HepG2 (cell line): ENCODE results near the gene SNUPN. TPM values are rescaled to one million over a fixed set of nuclear protein-coding genes. Genes with fewer than 3 reads are reported as not detected.

Experiments used
- ARHGAP35 ChIP-seq: sonication (generic); formaldehyde crosslinking; IDR thresholded peaks from 2 replicates; pipeline ENCODE4 v1.9.0; 2022; ENCODE audit warnings: mild to moderate bottlenecking, inconsistent platforms, moderate library complexity, missing genetic modification reagents, borderline replicate concordance
- EED ChIP-seq: sonication (generic); formaldehyde crosslinking; IDR thresholded peaks from 2 replicates; pipeline ENCODE4 v1.5.0; 2020; ENCODE audit warnings: mild to moderate bottlenecking, missing genetic modification reagents
- FOSL1 ChIP-seq: sonication (generic); formaldehyde crosslinking; IDR thresholded peaks from 2 replicates; pipeline ENCODE4 v1.9.0; 2021; ENCODE audit warnings: missing genetic modification reagents, borderline replicate concordance
- PCBP1 ChIP-seq: fragments of 200-400 bp; formaldehyde crosslinking; IDR thresholded peaks from 2 replicates; pipeline ENCODE4 v1.6.1; 2017; ENCODE audit warnings: mild to moderate bottlenecking, low read depth, low read length, borderline replicate concordance
- PHF8 ChIP-seq: sonication (generic); formaldehyde crosslinking; IDR thresholded peaks from 2 replicates; pipeline ENCODE4 v1.5.0; 2020; ENCODE audit warnings: missing genetic modification reagents
- RFX1 ChIP-seq: fragments of 450-650 bp; IDR thresholded peaks from 2 replicates; pipeline ENCODE4 v1.6.1; 2017
- RXRB ChIP-seq: IDR thresholded peaks from 2 replicates; pipeline ENCODE4 v1.6.1; 2016; ENCODE audit warnings: borderline replicate concordance, missing genetic modification reagents, missing compliant biosample characterization
- SP2 ChIP-seq: sonication (generic); formaldehyde crosslinking; IDR thresholded peaks from 2 replicates; pipeline ENCODE4 v1.5.1; 2020; ENCODE audit warnings: mild to moderate bottlenecking, missing genetic modification reagents
- ZBTB37 ChIP-seq: sonication (generic); formaldehyde crosslinking; IDR thresholded peaks from 2 replicates; pipeline ENCODE4 v1.4.0; 2020; ENCODE audit warnings: mild to moderate bottlenecking, missing genetic modification reagents
- ZBTB39 ChIP-seq: sonication (generic); formaldehyde crosslinking; IDR thresholded peaks from 2 replicates; pipeline ENCODE4 v1.5.0; 2020; ENCODE audit warnings: missing genetic modification reagents
- ZMAT5 ChIP-seq: sonication (generic); formaldehyde crosslinking; IDR thresholded peaks from 2 replicates; pipeline ENCODE4 v1.5.0; 2020; ENCODE audit warnings: mild to moderate bottlenecking, low read depth, missing genetic modification reagents, borderline replicate concordance
- ZNF382 ChIP-seq: sonication (generic); formaldehyde crosslinking; IDR thresholded peaks from 2 replicates; pipeline ENCODE4 v1.5.0; 2020; ENCODE audit warnings: missing genetic modification reagents, mild to moderate bottlenecking, borderline replicate concordance
- ZNF431 ChIP-seq: sonication (generic); formaldehyde crosslinking; IDR thresholded peaks from 2 replicates; pipeline ENCODE4 v1.9.0; 2022; ENCODE audit warnings: missing genetic modification reagents, low read depth, mild to moderate bottlenecking, borderline replicate concordance
- ZNF772 ChIP-seq: sonication (generic); formaldehyde crosslinking; IDR thresholded peaks from 2 replicates; pipeline ENCODE4 v1.5.0; 2020; ENCODE audit warnings: mild to moderate bottlenecking, missing genetic modification reagents
- ZNF792 ChIP-seq: IDR thresholded peaks from 2 replicates; pipeline ENCODE4 v1.6.1; 2016
- polyA plus RNA-seq, 8 experiments: library from polyadenylated mRNA; depleted of rRNA in 3 of 8; stranded (reverse) in 7 of 8; unstranded in 1 of 8; fragments of >200 nt; fragmentation: Illumina TruSeq in 4 of 8; extraction: Trizol in 4 of 8; gene quantifications; 2 replicates each; pipeline versions ENCODE4 v1.2.1 to v1.2.3, GENCODE V29; 2011 to 2016; ENCODE audit warnings: low read depth in 4 of 8, missing spikeins in 1 of 8, mixed read lengths in 1 of 8; ENCODE audit not compliant: insufficient read depth in 1 of 8
- total RNA-seq, 5 experiments: library from RNA; depleted of rRNA; stranded (reverse); fragments of >200 nt; fragmentation: Illumina TruSeq; extraction: Trizol; gene quantifications; 2 replicates each; pipeline ENCODE4 v1.2.3, GENCODE V29; 2016; ENCODE audit warnings: low read depth in 1 of 5
- TF ChIP-seq, protein P1 (sequence below), 2 experiments: sonication (generic) in 1 of 2; formaldehyde crosslinking in 1 of 2; IDR thresholded peaks; 2 replicates each; pipeline versions ENCODE4 v1.5.1 to v1.6.1; 2011 to 2020; ENCODE audit warnings: borderline replicate concordance in 1 of 2, low read depth in 1 of 2, low read length in 1 of 2, mild to moderate bottlenecking in 1 of 2, missing genetic modification reagents in 1 of 2, moderate library complexity in 1 of 2

The SNUPN gene
- total and polyA plus RNA-seq, 2 of the 13 experiments (the other 11 are each of a cell fraction or from before 2014, with no cell fraction given): 9.0 to 16.4 TPM

DNA sequence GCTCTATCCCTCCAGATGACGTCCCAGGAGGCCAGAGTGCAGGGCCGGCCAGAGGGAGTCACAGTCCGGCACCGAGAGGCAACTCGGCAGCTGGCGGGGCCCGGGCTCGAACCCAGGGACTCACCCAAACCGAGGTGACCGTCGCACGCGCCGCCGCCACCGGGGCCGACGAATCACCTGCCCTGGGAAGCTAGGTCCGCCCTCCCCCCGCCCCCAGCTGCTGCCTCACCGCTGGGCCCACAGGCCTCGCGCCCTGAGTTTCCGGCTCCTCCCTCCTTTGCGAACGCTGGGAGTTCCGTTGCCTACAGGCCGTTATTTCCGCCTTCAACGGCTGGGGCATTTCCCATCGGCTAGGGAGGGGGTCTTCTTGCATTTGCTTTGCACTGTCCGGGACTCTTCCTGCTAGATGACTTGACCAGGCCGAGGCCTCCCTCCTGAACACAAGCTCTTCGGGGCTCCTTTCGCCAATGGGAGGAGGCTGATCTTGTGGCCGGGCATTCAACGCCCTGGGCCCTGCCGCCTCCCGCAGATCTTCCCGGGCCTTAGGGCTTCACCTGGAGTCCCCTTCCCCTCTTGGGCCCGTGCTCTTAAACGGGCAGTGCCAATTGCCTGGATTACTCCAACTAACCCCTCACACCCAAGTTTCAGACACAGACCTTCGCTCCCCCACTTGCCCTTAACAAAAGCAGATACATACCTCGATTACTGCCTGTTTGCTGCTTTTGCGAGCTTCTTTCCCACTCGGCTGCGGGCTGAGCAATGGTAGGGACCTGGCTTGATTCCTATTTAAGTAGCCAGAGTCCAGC lies at the start of gene SNUPN (continued):
- no peak for TF ChIP-seq PCBP1
- TF ChIP-seq SP2 (CRISPR knock-in tag): 0 out of 2 replicates have a peak, but pooled peaks have one; percentile 26
- peak; percentile 51 for TF ChIP-seq ZNF772
- TF ChIP-seq ZBTB37: no peak
- TF ChIP-seq EED: no peak
- TF ChIP-seq ZBTB39 (CRISPR knock-in tag): no peak
- peak; percentile 79; the same call in 1 of the 2 replicates for TF ChIP-seq ZNF792 (CRISPR knock-in tag)
- TF ChIP-seq, protein P1, sequence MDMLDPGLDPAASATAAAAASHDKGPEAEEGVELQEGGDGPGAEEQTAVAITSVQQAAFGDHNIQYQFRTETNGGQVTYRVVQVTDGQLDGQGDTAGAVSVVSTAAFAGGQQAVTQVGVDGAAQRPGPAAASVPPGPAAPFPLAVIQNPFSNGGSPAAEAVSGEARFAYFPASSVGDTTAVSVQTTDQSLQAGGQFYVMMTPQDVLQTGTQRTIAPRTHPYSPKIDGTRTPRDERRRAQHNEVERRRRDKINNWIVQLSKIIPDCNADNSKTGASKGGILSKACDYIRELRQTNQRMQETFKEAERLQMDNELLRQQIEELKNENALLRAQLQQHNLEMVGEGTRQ (IDR thresholded peaks at IDR 0.05; ENCODE audit: low read depth, low read length): no peak
- TF ChIP-seq, protein P1 (CRISPR knock-in tag; IDR thresholded peaks at IDR 0.05; ENCODE audit: borderline replicate concordance): no peak; the same call in 1 of the 2 replicates
- peak; percentile 24; the same call in 1 of the 2 replicates for TF ChIP-seq ARHGAP35 (CRISPR knock-in tag)
- TF ChIP-seq RXRB (CRISPR knock-in tag): 0 out of 2 replicates have a peak, but pooled peaks have one; percentile 59
- TF ChIP-seq RFX1: no peak
- TF ChIP-seq FOSL1 (CRISPR knock-in tag): no peak; the same call in 1 of the 2 replicates
- TF ChIP-seq ZNF431 (CRISPR knock-in tag): 0 out of 2 replicates have a peak, but pooled peaks have one; percentile 13
- no peak for TF ChIP-seq ZNF382 (CRISPR knock-in tag)
- peak; percentile 92 for TF ChIP-seq PHF8 (CRISPR knock-in tag)
- TF ChIP-seq ZMAT5: no peak
